BE2C (cell line): Measurements from ENCODE around the gene DRICH1.
"Not testable (repeated sequence)": the region's sequence is repeated elsewhere in the genome, so short reads cannot be mapped to it uniquely, and the experiment has no call there.

Experiments
- DNase-seq: peaks from one replicate; pipeline ENCODE4 v3.0.0-alpha.2; 2020
- H3K27me3 ChIP-seq: fragments of 250-450 bp; sonication (Bioruptor Pico); 2 replicates; pipeline ENCODE4 v1.5.1; 2020; ENCODE audit warnings: mild to moderate bottlenecking
- H3K36me3 ChIP-seq: fragments of 250-450 bp; sonication (Bioruptor Pico); 2 replicates; pipeline ENCODE4 v1.5.1; 2020; ENCODE audit warnings: mild to moderate bottlenecking
- H3K4me1 ChIP-seq: fragments of 250-450 bp; sonication (Bioruptor Pico); 2 replicates; pipeline ENCODE4 v1.5.1; 2020
- H3K4me3 ChIP-seq: 2 replicates; pipeline ENCODE4 v1.5.1; 2011; ENCODE audit warnings: low read depth, low read length
- H3K9me3 ChIP-seq: fragments of 250-450 bp; sonication (Bioruptor Pico); 2 replicates; pipeline ENCODE4 v1.5.1; 2020
- CTCF ChIP-seq: IDR thresholded peaks from 2 replicates; pipeline ENCODE4 v1.5.1; 2012; ENCODE audit warnings: mild to moderate bottlenecking, low read depth, low read length

Gene DRICH1

GRCh38 chr22:23565305-23565914, 66.7 kb downstream of the DRICH1 start:
- peak overlapping the region; percentile 60 for H3K4me3 ChIP-seq
- peak; percentile 30; the same call in 1 of the 2 replicates for TF ChIP-seq CTCF
- no peaks in the 10 kb centered on the region for H3K4me1 ChIP-seq
- no peak for DNase-seq
- no peaks in the 10 kb centered on the region for H3K27me3 ChIP-seq
- no peaks in the 10 kb centered on the region for H3K36me3 ChIP-seq
- no peaks in the 10 kb centered on the region for H3K9me3 ChIP-seq

GRCh38 chr22:23564276-23564675, 67.8 kb downstream of the DRICH1 start:
- Histone ChIP-seq H3K27me3 (no peaks in the 10 kb centered on the region), H3K4me1 (no peaks in the 10 kb centered on the region), H3K9me3 (no peaks in the 10 kb centered on the region), H3K4me3 (no peak overlapping the region), H3K36me3 (no peaks in the 10 kb centered on the region)
- TF ChIP-seq CTCF = no peak
- no peak for DNase-seq

DNA sequence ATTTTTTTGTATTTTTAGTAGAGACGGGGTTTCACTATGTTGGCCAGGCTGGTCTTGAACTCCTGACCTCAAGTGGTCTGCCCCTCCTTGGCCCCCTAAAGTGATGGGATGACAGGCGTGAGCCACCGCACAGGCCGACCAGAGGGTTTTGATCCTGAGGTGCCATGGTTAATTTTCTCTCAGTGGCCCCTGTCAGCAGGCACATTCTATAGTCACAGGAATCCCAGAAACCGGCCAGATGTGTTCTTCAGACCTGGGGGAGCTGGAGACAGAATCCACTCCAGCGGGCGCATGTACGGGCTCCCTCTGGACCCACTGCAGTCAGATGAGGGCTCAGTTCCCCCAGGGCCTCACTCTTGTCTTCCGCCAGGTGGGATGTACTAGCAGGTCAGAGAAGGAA, 69.0 kb downstream of the DRICH1 start:
- H3K36me3 ChIP-seq = no peaks in the 10 kb centered on the region
- no peak for TF ChIP-seq CTCF
- DNase-seq = no peak
- no peaks in the 10 kb centered on the region for H3K4me1 ChIP-seq
- H3K4me3 ChIP-seq = no peak overlapping the region
- H3K9me3 ChIP-seq = no peaks in the 10 kb centered on the region
- no peaks in the 10 kb centered on the region for H3K27me3 ChIP-seq

DNA sequence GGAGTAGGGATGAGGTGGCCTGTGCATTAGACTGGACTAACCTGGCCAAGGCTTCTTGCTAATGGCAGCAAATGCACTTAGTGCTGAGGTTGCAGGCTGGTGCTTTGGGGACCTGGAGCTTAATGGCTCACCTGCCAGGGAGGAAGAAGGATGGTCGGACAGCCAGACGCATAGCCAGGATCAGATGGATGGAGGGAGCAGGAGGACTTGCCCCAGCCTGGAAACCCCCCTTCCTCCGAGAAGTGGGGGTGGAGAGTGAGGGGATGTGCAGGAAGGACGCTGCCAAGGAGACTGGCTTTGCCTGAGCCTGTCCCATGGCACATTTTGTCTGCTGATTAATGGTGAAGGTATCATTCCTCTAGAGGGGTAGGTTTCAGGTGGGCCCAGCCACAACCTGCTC, 69.9 kb downstream of the DRICH1 start:
- no peaks in the 10 kb centered on the region for H3K4me1 ChIP-seq
- H3K9me3 ChIP-seq = no peaks in the 10 kb centered on the region
- no peak for DNase-seq
- H3K4me3 ChIP-seq = no peak overlapping the region
- H3K27me3 ChIP-seq = no peaks in the 10 kb centered on the region
- no peak for TF ChIP-seq CTCF
- H3K36me3 ChIP-seq = no peaks in the 10 kb centered on the region

- DNase-seq, H3K9me3 ChIP-seq, H3K27me3 ChIP-seq, H3K4me1 ChIP-seq, H3K4me3 ChIP-seq, H3K36me3 ChIP-seq: not testable (repeated sequence)
These were observed 71.1 kb downstream of the DRICH1 start for GRCh38 chr22:23561025-23561510.

GRCh38 chr22:23560215-23560614, 71.9 kb downstream of the DRICH1 start:
- not testable (repeated sequence) for H3K9me3 ChIP-seq, H3K4me1 ChIP-seq, H3K4me3 ChIP-seq, H3K36me3 ChIP-seq, H3K27me3 ChIP-seq, DNase-seq
